Activated CD4-positive, alpha-beta T cell treated with anti-CD3 and anti-CD28 coated beads, Interleukin-2, amount 10 ng/mL, durations not matched to agents 7 days and 5 days (primary cell): Measurements from ENCODE around the gene PIP5K1A. TPM values are rescaled to one million over a fixed set of nuclear protein-coding genes. Genes with fewer than 3 reads are reported as not detected.
"Not testable (repeated sequence)": the region's sequence is repeated elsewhere in the genome, so short reads cannot be mapped to it uniquely, and the experiment has no call there.

Source experiments
- CTCF ChIA-PET: fragments of 350-600 bp; sonication (Branson Sonifier 250); formaldehyde crosslinking; loops from one replicate; lab custom pipeline; 2021; ENCODE audit warnings: antibody characterized with exemption; lab: Charles Lee
- POLR2A ChIA-PET: fragments of 350-600 bp; sonication (Branson Sonifier 250); formaldehyde crosslinking; loops from one replicate; lab custom pipeline; 2021; ENCODE audit warnings: antibody characterized with exemption; lab: Charles Lee
- DNase-seq: peaks from one replicate; pipeline ENCODE4 v3.0.0-alpha.2; 2020
- H3K27ac Mint-ChIP-seq: one replicate; pipeline ENCODE4 v1.8.0; 2021; ENCODE audit warnings: mild to moderate bottlenecking, moderate library complexity, mixed read lengths
- H3K27me3 Mint-ChIP-seq: one replicate; pipeline ENCODE4 v1.8.0; 2021; ENCODE audit warnings: mixed read lengths
- H3K36me3 Mint-ChIP-seq: one replicate; pipeline ENCODE4 v1.8.0; 2021; ENCODE audit warnings: low read depth, mixed read lengths
- H3K4me1 Mint-ChIP-seq: one replicate; pipeline ENCODE4 v1.8.0; 2021; ENCODE audit warnings: mixed read lengths
- H3K4me3 Mint-ChIP-seq: one replicate; pipeline ENCODE4 v1.8.0; 2021; ENCODE audit warnings: mild to moderate bottlenecking, moderate library complexity, mixed read lengths
- H3K9me3 Mint-ChIP-seq: one replicate; pipeline ENCODE4 v1.8.0; 2021; ENCODE audit warnings: mixed read lengths
- total RNA-seq, 2 experiments: library from RNA; stranded (reverse); gene quantifications; one replicate each; pipeline ENCODE4 v1.2.3, GENCODE V29; 2021

The PIP5K1A gene
- total RNA-seq, 2 experiments from 2014 or later: 61.6 to 63.4 TPM

GRCh38 chr1:151167116-151167515 is 31.2 kb upstream of the PIP5K1A start:
- ChIA-PET CTCF (interaction anchor here (0.7 to 3.4 kb wide), 4 partner anchors 9 to 102 kb away, joined by 3 to 13 read pairs (median 4); partner anchors contain the start of gene TNFAIP8L2), POLR2A (interaction anchor here (0.9 kb wide), 1 partner anchor 11 kb away, joined by 3 read pairs; the partner anchor contains the start of gene TNFAIP8L2)
- Mint-ChIP-seq H3K27me3 (no peaks in the 10 kb centered on the region), H3K4me3 (peak overlapping the region; percentile 93), H3K36me3 (peaks cover 60% of the 10 kb centered on the region), H3K4me1 (peaks cover 51% of the 10 kb centered on the region), H3K9me3 (no peaks in the 10 kb centered on the region), H3K27ac (peak overlapping the region; percentile 92)
- no peak for DNase-seq

- no peak overlapping the region for H3K27ac Mint-ChIP-seq
- no peaks in the 10 kb centered on the region for H3K9me3 Mint-ChIP-seq
- no peak for DNase-seq
- ChIA-PET CTCF (interaction anchor here (0.6 to 2.1 kb wide), 6 partner anchors 9 to 939 kb away, joined by 3 to 6 read pairs (median 3); partner anchors contain the start of gene TNFAIP8L2), POLR2A (no interaction called here)
- no peak overlapping the region for H3K4me3 Mint-ChIP-seq
- H3K36me3 Mint-ChIP-seq: peaks cover 38% of the 10 kb centered on the region
- no peaks in the 10 kb centered on the region for H3K27me3 Mint-ChIP-seq
- peaks cover 18% of the 10 kb centered on the region for H3K4me1 Mint-ChIP-seq
Measured at GRCh38 chr1:151171190-151171589, 27.2 kb upstream of the PIP5K1A start.

DNA sequence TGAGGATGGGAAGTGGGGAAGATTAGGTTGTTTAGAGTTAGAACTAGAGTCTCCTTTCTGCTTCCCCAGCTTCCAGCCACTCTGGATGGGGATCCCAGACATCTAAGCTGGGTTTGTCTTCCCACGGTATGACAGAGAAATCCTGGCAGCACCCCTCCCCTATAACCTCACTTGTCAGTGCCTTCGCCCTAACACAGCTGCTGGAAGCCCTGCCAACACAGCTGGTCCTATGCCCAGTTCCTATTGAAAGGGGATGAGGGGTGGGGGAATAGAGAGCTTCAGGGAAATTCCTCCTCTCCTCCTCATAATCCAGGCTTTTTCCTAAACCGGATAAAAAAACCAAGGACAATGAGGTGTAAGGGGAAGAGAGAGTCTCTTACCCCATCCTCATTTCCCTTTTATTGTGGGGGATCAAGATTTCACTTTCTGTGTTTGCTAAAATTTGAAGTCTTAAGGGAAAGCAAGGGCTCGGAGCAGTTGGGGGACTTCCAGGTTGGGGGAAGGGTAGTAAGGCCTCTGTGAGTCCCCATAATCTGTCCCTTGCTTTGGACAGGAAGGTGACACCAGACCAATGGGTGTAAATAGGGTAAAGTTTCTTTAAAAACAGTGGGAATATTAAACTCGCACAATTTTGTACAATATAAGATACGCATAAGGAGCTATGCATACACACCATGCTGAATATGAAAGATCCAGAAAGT is 23.2 kb upstream of the PIP5K1A start:
- Mint-ChIP-seq H3K36me3 (peaks cover 36% of the 10 kb centered on the region), H3K4me1 (no peaks in the 10 kb centered on the region), H3K4me3 (no peak overlapping the region), H3K9me3 (no peaks in the 10 kb centered on the region), H3K27me3 (no peaks in the 10 kb centered on the region), H3K27ac (no peak overlapping the region)
- ChIA-PET CTCF (interaction anchor here (0.9 to 1.8 kb wide), 4 partner anchors 19 to 275 kb away, joined by 3 to 5 read pairs (median 4); partner anchors contain the start of gene TNFAIP8L2), POLR2A (no interaction called here)
- DNase-seq: no peak

DNA sequence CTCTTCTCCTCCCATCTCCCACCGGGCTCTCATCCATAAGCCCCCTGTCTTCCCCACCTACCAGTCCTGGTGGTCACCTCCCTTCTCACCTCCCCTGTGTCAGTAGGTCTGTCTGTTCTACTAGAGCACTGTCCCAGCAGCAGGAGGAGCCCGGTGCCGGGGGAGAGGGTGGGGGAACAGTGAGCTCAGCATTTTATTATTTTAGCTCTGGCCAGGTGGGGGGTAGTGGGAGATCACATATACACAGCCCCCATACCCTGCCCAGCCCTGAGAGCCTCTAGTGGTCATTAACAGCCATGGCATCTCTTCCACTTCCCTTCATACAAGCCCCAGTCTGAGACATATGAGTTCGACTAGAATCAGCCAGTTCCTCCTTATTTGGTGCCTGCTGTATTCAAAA is 22.5 kb upstream of the PIP5K1A start, which contains the start of gene TMOD4:
TSS of gene TMOD4 (minus strand) at position 119 of the 400 bp plus-strand sequence. CDS start 1,106 bp downstream, outside the sequence.
- POLR2A ChIA-PET: no interaction called here
- no peak for DNase-seq
- H3K4me1 Mint-ChIP-seq: peaks cover 2% of the 10 kb centered on the region
- no peaks in the 10 kb centered on the region for H3K27me3 Mint-ChIP-seq
- no peaks in the 10 kb centered on the region for H3K9me3 Mint-ChIP-seq
- CTCF ChIA-PET: interaction anchor here (0.9 to 1.8 kb wide), 4 partner anchors 14 to 276 kb away, joined by 3 to 5 read pairs (median 4); partner anchors contain the start of genes TNFAIP8L2 and VPS72
- H3K36me3 Mint-ChIP-seq: peaks cover 34% of the 10 kb centered on the region
- H3K27ac Mint-ChIP-seq: no peak within 1 kb of the TSS
- H3K4me3 Mint-ChIP-seq: no peak within 1 kb of the TSS

GRCh38 chr1:151176514-151177045 is 21.8 kb upstream of the PIP5K1A start:
- H3K27me3 Mint-ChIP-seq: no peaks in the 10 kb centered on the region
- H3K27ac Mint-ChIP-seq: no peak overlapping the region
- peaks cover 2% of the 10 kb centered on the region for H3K4me1 Mint-ChIP-seq
- DNase-seq: no peak
- H3K9me3 Mint-ChIP-seq: no peaks in the 10 kb centered on the region
- POLR2A ChIA-PET: no interaction called here
- peaks cover 37% of the 10 kb centered on the region for H3K36me3 Mint-ChIP-seq
- CTCF ChIA-PET: interaction anchor here (0.9 to 1.8 kb wide), 4 partner anchors 13 to 100 kb away, joined by 3 to 5 read pairs (median 4); partner anchors contain the start of genes TNFAIP8L2 and VPS72
- H3K4me3 Mint-ChIP-seq: no peak overlapping the region

GRCh38 chr1:151184211-151184610 is 14.1 kb upstream of the PIP5K1A start:
- no peak for DNase-seq
- Mint-ChIP-seq H3K9me3 (no peaks in the 10 kb centered on the region), H3K36me3 (peaks cover 47% of the 10 kb centered on the region), H3K27ac (no peak overlapping the region), H3K27me3 (no peaks in the 10 kb centered on the region), H3K4me1 (peaks cover 19% of the 10 kb centered on the region), H3K4me3 (no peak overlapping the region)
- ChIA-PET POLR2A (no interaction called here), CTCF (no interaction called here)

DNA sequence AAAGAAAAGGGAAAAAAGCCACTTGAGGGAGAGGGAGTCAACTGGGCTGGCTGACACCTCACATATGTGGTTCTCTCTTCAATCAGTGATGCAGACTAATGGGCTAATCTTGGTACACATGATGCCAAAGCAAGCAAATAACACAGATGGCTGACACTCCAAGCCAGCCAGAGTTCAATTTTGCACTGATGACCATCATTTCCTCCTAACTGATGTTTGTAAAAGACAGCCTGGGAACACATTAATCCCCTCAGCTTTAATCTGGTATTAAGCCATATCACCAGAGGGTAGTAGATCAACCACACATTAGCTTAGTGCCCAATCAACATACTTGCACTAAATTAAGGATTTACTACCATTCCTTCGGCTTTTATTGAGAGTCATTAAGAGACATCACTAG is 11.1 kb upstream of the PIP5K1A start:
- ChIA-PET POLR2A (no interaction called here), CTCF (interaction anchor here (1.8 to 1.9 kb wide), 2 partner anchors 65 to 87 kb away, joined by 5 to 8 read pairs; no protein-coding TSS in a partner anchor)
- Mint-ChIP-seq H3K9me3 (no peaks in the 10 kb centered on the region), H3K27ac (no peak overlapping the region), H3K27me3 (peaks cover 2% of the 10 kb centered on the region), H3K4me1 (peaks cover 32% of the 10 kb centered on the region), H3K36me3 (peaks cover 30% of the 10 kb centered on the region), H3K4me3 (no peak overlapping the region)
- no peak for DNase-seq

GRCh38 chr1:151188667-151189066 is 9.7 kb upstream of the PIP5K1A start:
- H3K9me3 Mint-ChIP-seq, POLR2A ChIA-PET, H3K27me3 Mint-ChIP-seq, DNase-seq: not testable (repeated sequence)
- peak overlapping the region; percentile 95 for H3K27ac Mint-ChIP-seq
- H3K36me3 Mint-ChIP-seq: peaks cover 21% of the 10 kb centered on the region
- peaks cover 32% of the 10 kb centered on the region for H3K4me1 Mint-ChIP-seq
- peak overlapping the region; percentile 96 for H3K4me3 Mint-ChIP-seq
- CTCF ChIA-PET: interaction anchor here (0.8 to 1.9 kb wide), 3 partner anchors 38 to 89 kb away, joined by 3 to 8 read pairs (median 5); no protein-coding TSS in a partner anchor

GRCh38 chr1:151189637-151190445 is 8.5 kb upstream of the PIP5K1A start, which contains the start of gene VPS72:
Gene VPS72 (minus strand): TSS chr1:151190197. CDS start chr1:151190121, 76 bp downstream.
- peak within 1 kb of the TSS; percentile 96 for H3K4me3 Mint-ChIP-seq
- peak within 1 kb of the TSS; percentile 95 for H3K27ac Mint-ChIP-seq
- H3K36me3 Mint-ChIP-seq: peaks cover 14% of the 10 kb centered on the region
- H3K9me3 Mint-ChIP-seq: no peaks in the 10 kb centered on the region
- DNase-seq: peak; percentile 90
- H3K27me3 Mint-ChIP-seq: peaks cover 7% of the 10 kb centered on the region
- peaks cover 32% of the 10 kb centered on the region for H3K4me1 Mint-ChIP-seq
- ChIA-PET CTCF (interaction anchor here (0.6 to 1.4 kb wide), 8 partner anchors 10 to 158 kb away, joined by 3 to 7 read pairs (median 4); no protein-coding TSS in a partner anchor), POLR2A (interaction anchor here (0.6 to 1.6 kb wide), 5 partner anchors 31 to 98 kb away, joined by 3 to 8 read pairs (median 4); partner anchors contain the start of genes PSMD4 and ZNF687)

- H3K4me1 Mint-ChIP-seq: peaks cover 33% of the 10 kb centered on the region
- ChIA-PET CTCF (interaction anchor here (1.5 kb wide), 1 partner anchor 36 kb away, joined by 4 read pairs; the partner anchor contains the start of gene TNFAIP8L2), POLR2A (no interaction called here)
- DNase-seq: no peak
- H3K9me3 Mint-ChIP-seq: no peaks in the 10 kb centered on the region
- H3K27me3 Mint-ChIP-seq: peaks cover 7% of the 10 kb centered on the region
- H3K36me3 Mint-ChIP-seq: peaks cover 4% of the 10 kb centered on the region
- no peak overlapping the region for H3K4me3 Mint-ChIP-seq
- H3K27ac Mint-ChIP-seq: no peak overlapping the region
Measured at GRCh38 chr1:151192047-151192446, 6.3 kb upstream of the PIP5K1A start.

DNA sequence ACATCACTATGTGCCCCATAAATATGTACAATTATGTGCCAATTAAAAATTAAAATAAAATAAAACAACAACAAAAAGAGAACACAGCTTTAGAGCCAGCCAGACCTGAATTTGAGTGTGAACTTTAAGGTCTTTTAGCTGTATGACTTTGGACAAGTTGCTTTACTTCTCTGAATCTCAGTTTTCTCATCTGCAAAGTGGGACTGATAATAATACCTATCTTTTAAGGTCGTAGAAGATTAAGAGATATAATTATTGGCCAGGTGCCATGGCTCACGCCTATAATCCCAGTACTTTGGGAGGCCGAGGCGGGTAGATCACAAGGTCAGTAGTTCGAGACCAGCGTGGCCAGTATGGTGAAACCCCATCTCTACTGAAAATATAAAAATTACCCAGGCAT is 5.0 kb upstream of the PIP5K1A start:
- POLR2A ChIA-PET: no interaction called here
- H3K27me3 Mint-ChIP-seq: peaks cover 7% of the 10 kb centered on the region
- DNase-seq: no peak
- H3K36me3 Mint-ChIP-seq: peaks cover 2% of the 10 kb centered on the region
- peaks cover 35% of the 10 kb centered on the region for H3K4me1 Mint-ChIP-seq
- H3K4me3 Mint-ChIP-seq: no peak overlapping the region
- no peak overlapping the region for H3K27ac Mint-ChIP-seq
- H3K9me3 Mint-ChIP-seq: no peaks in the 10 kb centered on the region
- CTCF ChIA-PET: interaction anchor here (0.7 to 1.5 kb wide), 3 partner anchors 37 to 518 kb away, joined by 3 to 4 read pairs (median 4); partner anchors contain the start of gene TNFAIP8L2

DNA sequence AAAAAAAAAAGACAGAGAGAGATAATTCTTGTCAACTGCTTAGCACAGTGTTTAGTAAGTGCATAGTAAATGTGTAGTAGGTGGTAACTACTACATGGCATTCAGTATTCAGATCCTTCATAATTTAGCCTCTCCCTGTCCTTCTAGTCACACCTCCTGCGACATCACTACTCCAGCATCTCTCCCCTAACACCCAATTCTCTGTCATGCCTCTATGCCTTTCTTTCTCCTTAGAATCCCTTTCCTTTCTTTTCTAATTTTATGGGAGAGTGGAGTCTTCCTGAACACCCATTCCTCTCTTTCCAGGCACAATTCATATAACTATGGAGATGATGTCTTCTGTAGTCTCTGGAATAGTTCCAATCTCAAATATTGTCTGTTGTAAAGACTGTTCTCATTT is 4.5 kb upstream of the PIP5K1A start:
- no peak for DNase-seq
- no peaks in the 10 kb centered on the region for H3K9me3 Mint-ChIP-seq
- H3K36me3 Mint-ChIP-seq: peaks cover 6% of the 10 kb centered on the region
- H3K4me1 Mint-ChIP-seq: peaks cover 30% of the 10 kb centered on the region
- no peak overlapping the region for H3K4me3 Mint-ChIP-seq
- ChIA-PET CTCF (interaction anchor here (0.8 to 1.5 kb wide), 2 partner anchors 38 to 147 kb away, joined by 3 to 4 read pairs; partner anchors contain the start of gene TNFAIP8L2), POLR2A (no interaction called here)
- H3K27me3 Mint-ChIP-seq: peaks cover 7% of the 10 kb centered on the region
- H3K27ac Mint-ChIP-seq: no peak overlapping the region
